ENCODE measurements around the gene EPN2.

EPN2 gene

GRCh38 chr17:19298569-19299213 lies 61.5 kb downstream of the EPN2 start:
- in situ Hi-C loops (cut with MboI; ENCODE audit: low sequenced_read_pairs): no loop called here
- no peaks in the 10 kb centered on the region for H3K9me3 ChIP-seq
- H3K36me3 ChIP-seq (replicated peaks): no peaks in the 10 kb centered on the region
- H3K4me1 ChIP-seq: peaks cover 9% of the 10 kb centered on the region
- H3K4me3 ChIP-seq: no peak overlapping the region
- DNase-seq (ENCODE audit: low spot score in 2 of 2): peak; percentile 25 to 55
- H3K27me3 ChIP-seq (ENCODE audit: low read depth): no peaks in the 10 kb centered on the region

GRCh38 chr17:19299214-19299747 lies 62.1 kb downstream of the EPN2 start:
- Histone ChIP-seq H3K4me1 (peaks cover 9% of the 10 kb centered on the region), H3K36me3 (replicated peaks) (no peaks in the 10 kb centered on the region), H3K27me3 (ENCODE audit: low read depth) (no peaks in the 10 kb centered on the region), H3K9me3 (no peaks in the 10 kb centered on the region), H3K4me3 (no peak overlapping the region)
- DNase-seq (ENCODE audit: low spot score in 2 of 2): no peak
- in situ Hi-C loops (cut with MboI; ENCODE audit: low sequenced_read_pairs): no loop called here

DNA sequence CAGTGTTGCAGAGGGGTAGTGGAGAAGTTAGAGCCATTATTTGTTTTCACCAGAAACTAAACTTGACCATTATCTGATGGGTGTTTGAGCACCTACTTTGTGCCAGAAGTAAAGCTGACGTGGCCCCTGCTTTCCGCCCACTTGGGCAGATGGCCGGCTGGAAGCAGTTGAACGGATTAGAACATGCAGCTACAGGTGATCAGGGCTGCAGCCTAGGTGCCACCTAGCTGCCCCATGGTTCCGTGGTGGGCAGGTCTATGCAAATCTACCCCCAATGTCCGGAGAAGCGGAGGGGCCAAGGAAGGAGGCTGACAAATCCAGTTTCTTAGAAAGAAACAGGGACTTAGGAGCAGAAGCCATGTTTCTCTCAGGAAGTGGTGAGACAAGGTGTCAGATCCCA lies 62.7 kb downstream of the EPN2 start:
- H3K36me3 ChIP-seq (replicated peaks): no peaks in the 10 kb centered on the region
- peaks cover 9% of the 10 kb centered on the region for H3K4me1 ChIP-seq
- H3K4me3 ChIP-seq: no peak overlapping the region
- H3K9me3 ChIP-seq: no peaks in the 10 kb centered on the region
- no peaks in the 10 kb centered on the region for H3K27me3 ChIP-seq (ENCODE audit: low read depth)
- in situ Hi-C loops (cut with MboI; ENCODE audit: low sequenced_read_pairs): no loop called here
- no peak for DNase-seq (ENCODE audit: low spot score in 2 of 2)

DNA sequence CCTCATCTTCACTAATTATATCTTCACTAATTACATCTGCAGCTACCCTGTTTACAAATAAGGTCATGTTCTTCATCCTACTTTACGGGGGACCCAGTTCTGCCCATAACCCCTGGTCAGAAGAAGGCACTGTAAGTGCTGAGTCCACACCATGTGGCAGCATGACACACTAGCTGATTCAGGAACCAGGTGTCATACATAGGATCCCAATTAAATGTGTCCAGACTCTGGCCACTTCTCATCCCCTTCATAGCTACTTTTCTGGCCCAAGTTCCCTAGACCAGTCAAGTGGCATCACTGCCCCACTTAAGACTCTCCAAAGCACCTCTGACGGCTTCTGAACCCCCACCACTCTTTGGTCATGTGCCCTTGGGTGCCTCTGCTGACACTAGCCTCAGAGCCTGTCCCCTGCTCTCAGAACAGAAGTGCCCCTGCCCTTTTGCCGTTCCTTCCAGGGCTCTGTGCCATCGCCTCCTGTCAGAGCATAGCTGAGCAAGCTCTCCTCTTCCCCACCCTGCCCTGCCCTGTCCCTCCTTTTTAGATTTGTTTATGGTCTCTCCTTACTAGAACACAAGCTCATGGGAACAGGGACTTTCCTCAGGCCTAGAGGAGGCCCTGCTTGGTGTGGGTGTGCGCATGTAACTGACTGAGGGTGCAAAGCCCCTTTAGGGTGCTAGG lies 64.2 kb downstream of the EPN2 start:
- Histone ChIP-seq H3K9me3 (no peaks in the 10 kb centered on the region), H3K27me3 (ENCODE audit: low read depth) (no peaks in the 10 kb centered on the region), H3K4me3 (no peak overlapping the region), H3K4me1 (peaks cover 9% of the 10 kb centered on the region), H3K36me3 (replicated peaks) (0 out of 2 replicates have a peak, but pooled peaks cover 5% of the 10 kb centered on the region)
- in situ Hi-C loops (cut with MboI; ENCODE audit: low sequenced_read_pairs): no loop called here
- no peak for DNase-seq (ENCODE audit: low spot score in 2 of 2)

GRCh38 chr17:19301973-19302372 lies 64.8 kb downstream of the EPN2 start:
- in situ Hi-C loops (cut with MboI; ENCODE audit: low sequenced_read_pairs): no loop called here
- Histone ChIP-seq H3K27me3 (ENCODE audit: low read depth) (no peaks in the 10 kb centered on the region), H3K4me1 (peaks cover 9% of the 10 kb centered on the region), H3K36me3 (replicated peaks) (0 out of 2 replicates have a peak, but pooled peaks cover 6% of the 10 kb centered on the region), H3K9me3 (no peaks in the 10 kb centered on the region), H3K4me3 (no peak overlapping the region)
- DNase-seq (ENCODE audit: low spot score in 2 of 2): no peak

- H3K27me3 ChIP-seq (ENCODE audit: low read depth): no peaks in the 10 kb centered on the region
- DNase-seq (ENCODE audit: low spot score in 2 of 2): no peak
- peaks cover 9% of the 10 kb centered on the region for H3K4me1 ChIP-seq
- H3K9me3 ChIP-seq: no peaks in the 10 kb centered on the region
- 0 out of 2 replicates have a peak, but pooled peaks cover 6% of the 10 kb centered on the region for H3K36me3 ChIP-seq (replicated peaks)
- in situ Hi-C loops (cut with MboI; ENCODE audit: low sequenced_read_pairs): no loop called here
- no peak overlapping the region for H3K4me3 ChIP-seq
Measured at GRCh38 chr17:19302791-19303331, 65.7 kb downstream of the EPN2 start.

DNA sequence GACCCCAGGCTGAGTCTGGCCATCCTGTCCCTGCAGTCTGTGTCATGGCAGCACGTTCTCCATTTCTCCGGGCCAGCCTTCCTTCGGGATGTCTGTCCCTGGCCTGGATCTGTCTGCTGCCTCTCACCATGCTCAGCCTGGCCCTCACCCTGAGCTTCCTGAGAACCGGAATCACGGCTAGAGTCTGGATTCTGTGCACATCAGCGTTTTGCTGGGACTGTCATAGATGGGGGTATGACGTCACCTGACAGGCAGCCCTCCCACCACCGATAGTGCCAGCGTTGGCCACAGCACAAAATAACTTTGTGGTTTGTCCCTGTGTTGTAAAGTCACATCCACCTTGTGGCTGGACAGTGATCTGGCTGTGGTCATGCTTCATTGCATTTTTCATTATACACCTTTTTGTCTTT lies 66.2 kb downstream of the EPN2 start:
- in situ Hi-C loops (cut with MboI; ENCODE audit: low sequenced_read_pairs): no loop called here
- Histone ChIP-seq H3K4me1 (peaks cover 5% of the 10 kb centered on the region), H3K4me3 (no peak overlapping the region), H3K36me3 (replicated peaks) (0 out of 2 replicates have a peak, but pooled peaks cover 6% of the 10 kb centered on the region), H3K9me3 (no peaks in the 10 kb centered on the region), H3K27me3 (ENCODE audit: low read depth) (no peaks in the 10 kb centered on the region)
- no peak for DNase-seq (ENCODE audit: low spot score in 2 of 2)

DNA sequence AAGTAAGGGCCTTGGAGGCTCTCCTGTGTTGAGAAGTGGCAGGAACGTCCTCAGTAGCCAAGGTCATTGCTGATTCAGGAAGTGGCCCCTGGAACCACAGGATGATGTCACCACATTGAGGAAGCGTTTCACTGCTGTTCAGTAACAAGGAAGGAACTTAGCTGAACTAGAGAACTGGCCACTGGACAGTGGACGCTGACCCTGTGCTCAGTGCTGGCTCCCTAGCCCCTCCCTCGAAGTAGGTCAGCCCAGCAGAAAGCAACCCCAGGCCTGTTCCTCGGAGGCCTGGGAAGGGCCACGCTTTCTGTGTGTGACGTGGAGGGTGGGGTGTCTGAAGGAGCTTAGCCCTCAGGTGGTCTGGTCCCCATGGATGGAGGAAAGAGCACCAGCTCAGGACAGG lies 67.0 kb downstream of the EPN2 start:
- Histone ChIP-seq H3K9me3 (no peaks in the 10 kb centered on the region), H3K36me3 (replicated peaks) (0 out of 2 replicates have a peak, but pooled peaks cover 6% of the 10 kb centered on the region), H3K27me3 (ENCODE audit: low read depth) (no peaks in the 10 kb centered on the region), H3K4me3 (no peak overlapping the region), H3K4me1 (no peaks in the 10 kb centered on the region)
- in situ Hi-C loops (cut with MboI; ENCODE audit: low sequenced_read_pairs): no loop called here
- DNase-seq (ENCODE audit: low spot score in 2 of 2): no peak

GRCh38 chr17:19304751-19305150 lies 67.6 kb downstream of the EPN2 start:
- H3K9me3 ChIP-seq: no peaks in the 10 kb centered on the region
- H3K4me1 ChIP-seq: no peaks in the 10 kb centered on the region
- no peak for DNase-seq (ENCODE audit: low spot score in 2 of 2)
- H3K4me3 ChIP-seq: no peak overlapping the region
- in situ Hi-C loops (cut with MboI; ENCODE audit: low sequenced_read_pairs): no loop called here
- H3K27me3 ChIP-seq (ENCODE audit: low read depth): no peaks in the 10 kb centered on the region
- 0 out of 2 replicates have a peak, but pooled peaks cover 6% of the 10 kb centered on the region for H3K36me3 ChIP-seq (replicated peaks)

DNA sequence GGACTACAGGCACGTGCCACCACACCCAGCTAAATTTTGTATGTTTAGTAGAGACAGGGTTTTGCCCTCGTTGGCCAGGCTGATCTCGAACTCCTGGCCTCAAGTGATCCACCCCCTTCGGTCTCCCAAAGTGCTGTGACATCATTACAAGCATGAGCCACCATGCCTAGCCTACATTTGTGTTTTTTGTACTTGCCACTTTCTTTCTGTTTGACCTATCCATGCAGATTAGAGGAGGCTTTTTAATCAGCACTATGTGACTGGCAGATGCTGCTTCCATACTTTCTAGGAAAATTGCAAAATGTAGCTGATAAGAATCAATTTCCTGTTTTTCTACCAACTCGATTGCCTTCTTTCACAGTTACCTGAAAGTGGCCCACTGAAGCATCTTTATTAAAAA lies 68.1 kb downstream of the EPN2 start:
- Histone ChIP-seq H3K9me3 (no peaks in the 10 kb centered on the region), H3K27me3 (ENCODE audit: low read depth) (no peaks in the 10 kb centered on the region), H3K4me1 (no peaks in the 10 kb centered on the region), H3K4me3 (no peak overlapping the region), H3K36me3 (replicated peaks) (0 out of 2 replicates have a peak, but pooled peaks cover 6% of the 10 kb centered on the region)
- no peak for DNase-seq (ENCODE audit: low spot score in 2 of 2)
- in situ Hi-C loops (cut with MboI; ENCODE audit: low sequenced_read_pairs): no loop called here

DNA sequence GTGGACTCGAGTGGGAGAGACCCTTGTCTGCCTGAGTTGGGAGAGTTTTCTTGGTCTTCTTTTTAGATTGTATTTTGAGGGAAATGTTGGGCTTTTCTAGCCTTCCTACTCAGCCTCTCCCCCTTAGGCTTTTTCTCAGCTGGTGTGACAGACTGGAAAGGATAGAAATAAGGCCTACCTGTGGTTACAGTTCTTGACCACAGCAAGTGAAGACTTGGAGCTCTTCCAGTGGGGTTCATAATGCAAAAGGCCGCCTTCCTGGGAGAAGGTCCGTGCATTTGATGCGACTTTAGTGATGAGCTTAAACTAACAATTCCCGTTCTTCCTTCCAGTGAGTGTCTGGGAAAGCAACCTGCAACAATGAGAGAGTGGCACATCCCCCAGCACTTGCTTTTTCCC lies 68.6 kb downstream of the EPN2 start:
- in situ Hi-C loops (cut with MboI; ENCODE audit: low sequenced_read_pairs): no loop called here
- H3K9me3 ChIP-seq: no peaks in the 10 kb centered on the region
- 0 out of 2 replicates have a peak, but pooled peaks cover 6% of the 10 kb centered on the region for H3K36me3 ChIP-seq (replicated peaks)
- no peaks in the 10 kb centered on the region for H3K4me1 ChIP-seq
- H3K27me3 ChIP-seq (ENCODE audit: low read depth): no peaks in the 10 kb centered on the region
- DNase-seq (ENCODE audit: low spot score in 2 of 2): no peak
- no peak overlapping the region for H3K4me3 ChIP-seq

- Histone ChIP-seq H3K4me3 (no peak overlapping the region), H3K9me3 (no peaks in the 10 kb centered on the region), H3K4me1 (no peaks in the 10 kb centered on the region), H3K36me3 (replicated peaks) (0 out of 2 replicates have a peak, but pooled peaks cover 6% of the 10 kb centered on the region), H3K27me3 (ENCODE audit: low read depth) (no peaks in the 10 kb centered on the region)
- in situ Hi-C loops (cut with MboI; ENCODE audit: low sequenced_read_pairs): no loop called here
- no peak for DNase-seq (ENCODE audit: low spot score in 2 of 2)
Measured at GRCh38 chr17:19306160-19307111, 69.3 kb downstream of the EPN2 start.

DNA sequence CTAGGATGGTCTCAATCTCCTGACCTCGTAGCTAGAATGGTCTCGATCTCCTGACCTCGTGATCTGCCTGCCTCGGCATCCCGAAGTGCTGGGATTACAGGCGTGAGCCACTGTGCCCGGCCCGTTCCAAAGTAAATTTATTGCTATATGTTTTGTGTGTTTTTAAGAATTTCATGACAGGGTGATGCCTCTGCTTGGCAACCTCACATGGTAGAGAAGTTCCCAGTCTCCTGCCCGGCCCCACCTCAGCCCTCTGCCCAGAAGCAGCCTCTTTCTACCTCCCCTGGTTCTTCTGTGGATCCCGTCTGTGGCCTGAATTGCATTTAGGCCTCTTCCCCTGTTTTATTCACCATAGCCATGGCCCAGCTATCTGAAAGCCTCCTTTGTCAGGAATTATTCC lies 70.4 kb downstream of the EPN2 start:
- Histone ChIP-seq H3K9me3 (no peaks in the 10 kb centered on the region), H3K4me3 (no peak overlapping the region), H3K4me1 (no peaks in the 10 kb centered on the region; the same call in 1 of the 2 replicates), H3K27me3 (ENCODE audit: low read depth) (no peaks in the 10 kb centered on the region), H3K36me3 (replicated peaks) (peaks cover 15% of the 10 kb centered on the region)
- no peak for DNase-seq (ENCODE audit: low spot score in 2 of 2)
- in situ Hi-C loops (cut with MboI; ENCODE audit: low sequenced_read_pairs): no loop called here

Data from HAP-1 (cell line).